Testis (tissue), 2 donors: ENCODE measurements around the gene SYNM.

Experiments
- CTCF ChIP-seq, 3 experiments: fragments of 450-650 bp in 2 of 3; fragments of 200-600 bp in 1 of 3; sonication (generic) in 1 of 3; IDR thresholded peaks; one replicate each; pipeline ENCODE4 v1.5.1; 2016 to 2019; ENCODE audit warnings: antibody characterized with exemption in 3 of 3, mild to moderate bottlenecking in 2 of 3, moderate library complexity in 1 of 3
- POLR2A ChIP-seq: fragments of 450-650 bp; IDR thresholded peaks from one replicate; pipeline ENCODE4 v1.6.1; 2017; ENCODE audit warnings: antibody characterized with exemption, mild to moderate bottlenecking, moderate library complexity

- TF ChIP-seq POLR2A, result no peak
- no peak for TF ChIP-seq CTCF (IDR thresholded peaks at IDR 0.05)
Observed at GRCh38 chr15:99095626-99096025, 9.3 kb upstream of the SYNM start.
